HG02642 (cell line): ENCODE results near the gene PRSS2.

ENCODE experiments used
- ATAC-seq: cut with Tn5 transposase; IDR thresholded peaks from one replicate; pipeline ENCODE4 v1.9.1; 2021; ENCODE audit warnings: mild to moderate bottlenecking; ENCODE audit not compliant: unreplicated experiment, poor library complexity

PRSS2 gene

GRCh38 chr7:142819530-142819929 is 48.8 kb downstream of the PRSS2 start:
- ATAC-seq = no peak

DNA sequence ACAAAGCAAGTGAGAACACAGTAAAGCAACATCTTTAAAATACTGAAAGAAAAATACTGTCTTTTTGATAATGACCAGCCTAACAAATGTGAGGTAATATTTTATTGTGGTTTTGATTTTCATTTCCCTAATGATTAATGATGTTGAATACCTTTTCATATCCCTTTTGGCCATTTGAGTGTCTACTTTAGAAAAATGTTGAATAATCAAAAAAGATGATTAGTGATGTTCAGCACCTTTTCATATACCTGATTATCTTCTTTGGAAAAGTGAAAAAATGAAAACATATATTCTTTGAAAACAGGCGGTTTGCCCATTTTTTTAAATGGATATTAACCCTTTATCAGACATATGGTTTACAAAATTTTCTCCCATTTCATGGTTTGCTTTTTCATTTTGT is 51.9 kb downstream of the PRSS2 start:
- ATAC-seq = no peak
